OCI-LY1 (cell line): ENCODE results near the gene PODXL2.

Source experiments
- EZH2 ChIP-seq: fragments of 200-600 bp; sonication (generic), shearing (Covaris generic); IDR thresholded peaks from 2 replicates; pipeline ENCODE4 v1.8.0; 2017; ENCODE audit warnings: borderline replicate concordance, mixed run types, mild to moderate bottlenecking, antibody characterized with exemption, low read length, moderate library complexity, mixed read lengths
- TF ChIP-seq, protein P1 (sequence below): fragments of 200-600 bp; sonication (generic), shearing (Covaris generic); IDR thresholded peaks from 2 replicates; pipeline ENCODE4 v1.5.1; 2017; ENCODE audit warnings: mild to moderate bottlenecking, antibody characterized with exemption, low read length, moderate library complexity, mixed read lengths

DNA sequence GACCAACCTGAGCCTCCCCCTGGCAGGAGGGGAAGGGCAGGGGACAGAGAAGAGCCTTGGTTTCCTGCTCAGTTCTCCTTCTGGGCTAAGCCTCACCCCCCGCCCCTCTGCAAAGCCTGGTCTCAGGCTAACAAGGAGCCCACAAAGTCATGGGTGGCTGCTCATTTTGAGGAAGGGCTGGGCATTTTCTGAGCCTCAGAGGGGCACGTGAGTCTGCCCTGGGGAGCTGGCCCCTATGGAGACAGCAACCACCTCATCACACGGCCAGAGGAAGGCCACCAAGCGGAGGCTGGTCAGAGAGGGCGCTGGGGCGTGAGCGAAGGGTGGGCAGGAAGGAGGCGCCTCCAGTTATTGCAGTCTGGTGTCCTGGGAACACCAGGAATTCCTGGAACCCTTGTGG is 62.5 kb downstream of the PODXL2 start:
- TF ChIP-seq, protein P1, sequence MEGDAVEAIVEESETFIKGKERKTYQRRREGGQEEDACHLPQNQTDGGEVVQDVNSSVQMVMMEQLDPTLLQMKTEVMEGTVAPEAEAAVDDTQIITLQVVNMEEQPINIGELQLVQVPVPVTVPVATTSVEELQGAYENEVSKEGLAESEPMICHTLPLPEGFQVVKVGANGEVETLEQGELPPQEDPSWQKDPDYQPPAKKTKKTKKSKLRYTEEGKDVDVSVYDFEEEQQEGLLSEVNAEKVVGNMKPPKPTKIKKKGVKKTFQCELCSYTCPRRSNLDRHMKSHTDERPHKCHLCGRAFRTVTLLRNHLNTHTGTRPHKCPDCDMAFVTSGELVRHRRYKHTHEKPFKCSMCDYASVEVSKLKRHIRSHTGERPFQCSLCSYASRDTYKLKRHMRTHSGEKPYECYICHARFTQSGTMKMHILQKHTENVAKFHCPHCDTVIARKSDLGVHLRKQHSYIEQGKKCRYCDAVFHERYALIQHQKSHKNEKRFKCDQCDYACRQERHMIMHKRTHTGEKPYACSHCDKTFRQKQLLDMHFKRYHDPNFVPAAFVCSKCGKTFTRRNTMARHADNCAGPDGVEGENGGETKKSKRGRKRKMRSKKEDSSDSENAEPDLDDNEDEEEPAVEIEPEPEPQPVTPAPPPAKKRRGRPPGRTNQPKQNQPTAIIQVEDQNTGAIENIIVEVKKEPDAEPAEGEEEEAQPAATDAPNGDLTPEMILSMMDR = no peak
- TF ChIP-seq EZH2 = no peak
